ENCODE results near the gene SNCG. TPM values are rescaled to one million over a fixed set of nuclear protein-coding genes. Genes with fewer than 3 reads are reported as not detected.
A peak's percentile ranks its signal among the peaks of the same experiment; 100 is the strongest.
"Not testable (repeated sequence)": the region's sequence is repeated elsewhere in the genome, so short reads cannot be mapped to it uniquely, and the experiment has no call there.

Gene SNCG
- total and polyA plus RNA-seq, 2 of the 8 experiments (the other 6 are each of a cell fraction or from before 2014, with no cell fraction given): 4.4 to 12.2 TPM

- not testable (repeated sequence) for H3K4ac ChIP-seq (replicated peaks; ENCODE audit: insufficient read length, low read depth, low read length); H3K27ac ChIP-seq (ENCODE audit: low read depth, low read length); H2BK15ac ChIP-seq (ENCODE audit: low read length); H3K14ac ChIP-seq (ENCODE audit: insufficient read length); H3K23me2 ChIP-seq (ENCODE audit: low read depth, low read length); H3K4me3 ChIP-seq (ENCODE audit: extremely low read depth in 1 of 4, insufficient read depth in 2 of 4, low read depth in 3 of 4, low read length in 4 of 4); FAIRE-seq; H2BK12ac ChIP-seq (ENCODE audit: low read depth, low read length); H2BK5ac ChIP-seq (ENCODE audit: low read depth, low read length); H2BK120ac ChIP-seq (replicated peaks; ENCODE audit: low read depth, low read length); H3K36me3 ChIP-seq (ENCODE audit: control insufficient read depth in 2 of 4, insufficient read depth in 4 of 4, low read length in 3 of 4); H2AFZ ChIP-seq (ENCODE audit: low read length); H4K20me1 ChIP-seq (replicated peaks in 1 of 2; ENCODE audit: control insufficient read depth in 1 of 2, insufficient read depth in 2 of 2, low read length in 2 of 2); H3K18ac ChIP-seq (ENCODE audit: extremely low read depth, low read length); H2AK5ac ChIP-seq (ENCODE audit: low read depth, low read length); H4K8ac ChIP-seq (ENCODE audit: extremely low read depth, insufficient read depth, low read length); H3K9me3 ChIP-seq (ENCODE audit: insufficient read depth in 2 of 2, low read depth in 1 of 2, low read length in 1 of 2); H3K9ac ChIP-seq (replicated peaks in 1 of 4; ENCODE audit: extremely low read depth in 1 of 4, low read depth in 3 of 4, low read length in 3 of 4); DNase-seq (ENCODE audit: low read depth in 1 of 2, low spot score in 2 of 2); H3K23ac ChIP-seq (ENCODE audit: insufficient read length); H2BK20ac ChIP-seq (ENCODE audit: low read length); H3K4me2 ChIP-seq (ENCODE audit: insufficient read depth in 1 of 2, low read depth in 2 of 2, low read length in 2 of 2); H4K91ac ChIP-seq (replicated peaks; ENCODE audit: insufficient read length, low read length); H3K79me1 ChIP-seq (ENCODE audit: low read depth, low read length); H4K5ac ChIP-seq (ENCODE audit: insufficient read length, low read depth, low read length); H3K79me2 ChIP-seq (ENCODE audit: control insufficient read depth in 1 of 2, insufficient read depth in 2 of 2, low read length in 2 of 2); H3K27me3 ChIP-seq (replicated peaks in 1 of 4; ENCODE audit: control insufficient read depth in 3 of 4, extremely low read depth in 1 of 4, insufficient read depth in 3 of 4, low read length in 3 of 4); H3K56ac ChIP-seq (replicated peaks; ENCODE audit: insufficient read length, low read depth, low read length)
- ChIA-PET POLR2A (ENCODE audit: partially characterized antibody) (interaction anchor here (1.2 to 2.0 kb wide), 2 partner anchors 12 to 14 kb away, joined by 4 to 10 read pairs; no protein-coding TSS in a partner anchor), CTCF (ENCODE audit: partially characterized antibody) (interaction anchor here (22.5 to 26.4 kb wide), 2 partner anchors 6 to 8 kb away, joined by 975 read pairs; partner anchors contain the start of genes ADIRF, MMRN2 and SNCG)
- TF ChIP-seq EP300 (IDR thresholded peaks at IDR 0.05; ENCODE audit: borderline replicate concordance in 1 of 2, low read depth in 2 of 2, low read length in 2 of 2) (peak in 1 of 2 experiments; percentile 93; a peak in 1 of 3 replicates), KDM1A (IDR thresholded peaks at IDR 0.05; ENCODE audit: borderline replicate concordance, low read length) (0 out of 2 replicates have a peak, but pooled peaks have one; percentile 8), TCF12 (IDR thresholded peaks at IDR 0.05; ENCODE audit: low read depth, low read length) (0 out of 2 replicates have a peak, but pooled peaks have one; percentile 31)
- H3K4me1 ChIP-seq (replicated peaks in 1 of 4; ENCODE audit: control insufficient read depth in 3 of 4, insufficient read depth in 4 of 4, low read length in 3 of 4): peaks cover 14 to 35% (median 30%) of the 10 kb centered on the region in 4 experiments
- WGBS, 2 experiments (ENCODE audit: extremely low coverage in 1 of 2, insufficient coverage in 1 of 2, insufficient read length in 1 of 2, insufficient replicate concordance in 2 of 2, low coverage in 1 of 2, low lambda C conversion rate in 2 of 2, missing lambda C conversion rate in 1 of 2): 98% methylated on average over 10 of the region's 10 CpGs; no CpG with 5 or more reads in 1 of the 2 experiments
Observed at GRCh38 chr10:86952697-86953096, 5.7 kb upstream of the SNCG start.

All from H1 (cell line).